ENCODE data around the gene NETO2.

DNA sequence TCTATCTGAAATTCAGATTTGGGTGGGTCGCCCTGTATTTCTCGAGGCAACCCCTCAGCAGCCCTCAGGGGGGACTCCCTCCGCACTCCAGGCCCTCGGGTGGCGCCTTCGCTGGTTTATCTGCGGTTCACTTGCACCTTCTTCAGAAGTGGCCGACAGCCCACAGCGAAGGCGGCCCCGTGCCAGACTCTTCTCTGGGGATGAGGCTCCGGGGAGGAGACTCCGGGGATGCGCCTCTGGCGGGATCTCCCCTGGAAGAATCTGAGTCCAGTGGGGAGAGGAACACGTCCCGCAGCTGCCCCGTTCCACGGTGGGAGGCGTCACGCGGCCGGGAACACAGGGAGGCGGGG lies 106.4 kb downstream of the NETO2 start:
- no peak for TF ChIP-seq PHF8 (IDR thresholded peaks at IDR 0.05; ENCODE audit: borderline replicate concordance, low read length)
- TF ChIP-seq SREBF2 (CRISPR knock-in tag; IDR thresholded peaks at IDR 0.05), result no peak
- TF ChIP-seq, protein P1, sequence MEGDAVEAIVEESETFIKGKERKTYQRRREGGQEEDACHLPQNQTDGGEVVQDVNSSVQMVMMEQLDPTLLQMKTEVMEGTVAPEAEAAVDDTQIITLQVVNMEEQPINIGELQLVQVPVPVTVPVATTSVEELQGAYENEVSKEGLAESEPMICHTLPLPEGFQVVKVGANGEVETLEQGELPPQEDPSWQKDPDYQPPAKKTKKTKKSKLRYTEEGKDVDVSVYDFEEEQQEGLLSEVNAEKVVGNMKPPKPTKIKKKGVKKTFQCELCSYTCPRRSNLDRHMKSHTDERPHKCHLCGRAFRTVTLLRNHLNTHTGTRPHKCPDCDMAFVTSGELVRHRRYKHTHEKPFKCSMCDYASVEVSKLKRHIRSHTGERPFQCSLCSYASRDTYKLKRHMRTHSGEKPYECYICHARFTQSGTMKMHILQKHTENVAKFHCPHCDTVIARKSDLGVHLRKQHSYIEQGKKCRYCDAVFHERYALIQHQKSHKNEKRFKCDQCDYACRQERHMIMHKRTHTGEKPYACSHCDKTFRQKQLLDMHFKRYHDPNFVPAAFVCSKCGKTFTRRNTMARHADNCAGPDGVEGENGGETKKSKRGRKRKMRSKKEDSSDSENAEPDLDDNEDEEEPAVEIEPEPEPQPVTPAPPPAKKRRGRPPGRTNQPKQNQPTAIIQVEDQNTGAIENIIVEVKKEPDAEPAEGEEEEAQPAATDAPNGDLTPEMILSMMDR (IDR thresholded peaks at IDR 0.05 in 2 of 3, conservative IDR thresholded peaks at IDR 0.05 in 1 of 3; ENCODE audit: insufficient read depth in 2 of 3, low read depth in 1 of 3, low read length in 3 of 3), result peak in 2 of 3 experiments; percentile 11 to 13; a peak in 2 of 6 replicates
- TF ChIP-seq, protein P2, sequence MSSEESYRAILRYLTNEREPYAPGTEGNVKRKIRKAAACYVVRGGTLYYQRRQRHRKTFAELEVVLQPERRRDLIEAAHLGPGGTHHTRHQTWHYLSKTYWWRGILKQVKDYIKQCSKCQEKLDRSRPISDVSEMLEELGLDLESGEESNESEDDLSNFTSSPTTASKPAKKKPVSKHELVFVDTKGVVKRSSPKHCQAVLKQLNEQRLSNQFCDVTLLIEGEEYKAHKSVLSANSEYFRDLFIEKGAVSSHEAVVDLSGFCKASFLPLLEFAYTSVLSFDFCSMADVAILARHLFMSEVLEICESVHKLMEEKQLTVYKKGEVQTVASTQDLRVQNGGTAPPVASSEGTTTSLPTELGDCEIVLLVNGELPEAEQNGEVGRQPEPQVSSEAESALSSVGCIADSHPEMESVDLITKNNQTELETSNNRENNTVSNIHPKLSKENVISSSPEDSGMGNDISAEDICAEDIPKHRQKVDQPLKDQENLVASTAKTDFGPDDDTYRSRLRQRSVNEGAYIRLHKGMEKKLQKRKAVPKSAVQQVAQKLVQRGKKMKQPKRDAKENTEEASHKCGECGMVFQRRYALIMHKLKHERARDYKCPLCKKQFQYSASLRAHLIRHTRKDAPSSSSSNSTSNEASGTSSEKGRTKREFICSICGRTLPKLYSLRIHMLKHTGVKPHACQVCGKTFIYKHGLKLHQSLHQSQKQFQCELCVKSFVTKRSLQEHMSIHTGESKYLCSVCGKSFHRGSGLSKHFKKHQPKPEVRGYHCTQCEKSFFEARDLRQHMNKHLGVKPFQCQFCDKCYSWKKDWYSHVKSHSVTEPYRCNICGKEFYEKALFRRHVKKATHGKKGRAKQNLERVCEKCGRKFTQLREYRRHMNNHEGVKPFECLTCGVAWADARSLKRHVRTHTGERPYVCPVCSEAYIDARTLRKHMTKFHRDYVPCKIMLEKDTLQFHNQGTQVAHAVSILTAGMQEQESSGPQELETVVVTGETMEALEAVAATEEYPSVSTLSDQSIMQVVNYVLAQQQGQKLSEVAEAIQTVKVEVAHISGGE (CRISPR knock-in tag; IDR thresholded peaks at IDR 0.05), result no peak
- TF ChIP-seq MBD2 (IDR thresholded peaks at IDR 0.05; ENCODE audit: borderline replicate concordance, low read depth), result no peak
- no peak for TF ChIP-seq RFX5 (IDR thresholded peaks at IDR 0.05; ENCODE audit: low read depth, low read length)
- no peak for TF ChIP-seq ZNF431 (CRISPR knock-in tag; IDR thresholded peaks at IDR 0.05)
- TF ChIP-seq GABPB1 (CRISPR knock-in tag; IDR thresholded peaks at IDR 0.05), result no peak
- TF ChIP-seq EGR1 (conservative IDR thresholded peaks at IDR 0.05), result no peak
- TF ChIP-seq POLR2A (conservative IDR thresholded peaks at IDR 0.05), result no peak
- no peak for TF ChIP-seq EZH2 (IDR thresholded peaks at IDR 0.05; ENCODE audit: borderline replicate concordance, low read depth, low read length)
- TF ChIP-seq, protein P3, sequence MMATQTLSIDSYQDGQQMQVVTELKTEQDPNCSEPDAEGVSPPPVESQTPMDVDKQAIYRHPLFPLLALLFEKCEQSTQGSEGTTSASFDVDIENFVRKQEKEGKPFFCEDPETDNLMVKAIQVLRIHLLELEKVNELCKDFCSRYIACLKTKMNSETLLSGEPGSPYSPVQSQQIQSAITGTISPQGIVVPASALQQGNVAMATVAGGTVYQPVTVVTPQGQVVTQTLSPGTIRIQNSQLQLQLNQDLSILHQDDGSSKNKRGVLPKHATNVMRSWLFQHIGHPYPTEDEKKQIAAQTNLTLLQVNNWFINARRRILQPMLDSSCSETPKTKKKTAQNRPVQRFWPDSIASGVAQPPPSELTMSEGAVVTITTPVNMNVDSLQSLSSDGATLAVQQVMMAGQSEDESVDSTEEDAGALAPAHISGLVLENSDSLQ (IDR thresholded peaks at IDR 0.05), result no peak
